Stimulated activated CD8-positive, alpha-beta memory T cell treated with anti-CD3 and anti-CD28 coated beads, Interleukin-4, amount 100 ng/mL, for 1 hour (primary cell): Measurements from ENCODE around the gene SNTG2.
"Not testable (repeated sequence)": the region's sequence is repeated elsewhere in the genome, so short reads cannot be mapped to it uniquely, and the experiment has no call there.

Experiments used
- DNase-seq, 2 donors: peaks; one replicate each; pipeline ENCODE4 v3.0.0-alpha.2; 2020; ENCODE audit warnings: low read depth in 2 of 2, low spot score in 1 of 2

The SNTG2 gene

GRCh38 chr2:1088940-1089339, 138.3 kb downstream of the SNTG2 start:
- no peak for DNase-seq

GRCh38 chr2:1091895-1092585, 141.4 kb downstream of the SNTG2 start:
- no peak for DNase-seq

- not testable (repeated sequence) for DNase-seq
These were observed 143.0 kb downstream of the SNTG2 start for GRCh38 chr2:1093668-1094067.

GRCh38 chr2:1097101-1097500, 146.5 kb downstream of the SNTG2 start:
- DNase-seq, result no peak

GRCh38 chr2:1099418-1099817, 148.8 kb downstream of the SNTG2 start:
- DNase-seq, result no peak

- DNase-seq, result no peak
These were observed 150.5 kb downstream of the SNTG2 start for GRCh38 chr2:1101011-1101782.

GRCh38 chr2:1101982-1102590, 151.4 kb downstream of the SNTG2 start:
- no peak for DNase-seq

GRCh38 chr2:1104364-1104763, 153.7 kb downstream of the SNTG2 start:
- DNase-seq, result no peak

GRCh38 chr2:1106344-1106743, 155.7 kb downstream of the SNTG2 start:
- DNase-seq, result not testable (repeated sequence)

- no peak for DNase-seq
These were observed 165.3 kb downstream of the SNTG2 start for GRCh38 chr2:1115843-1116539.

- DNase-seq, result no peak
These were observed 166.9 kb downstream of the SNTG2 start for GRCh38 chr2:1117569-1117968.

- DNase-seq, result no peak
These were observed 174.6 kb downstream of the SNTG2 start for GRCh38 chr2:1125217-1125616.

- DNase-seq, result no peak
These were observed 175.2 kb downstream of the SNTG2 start for GRCh38 chr2:1125633-1126370.

- DNase-seq, result no peak
These were observed 179.3 kb downstream of the SNTG2 start for GRCh38 chr2:1129982-1130381.

- DNase-seq, result no peak
These were observed 180.3 kb downstream of the SNTG2 start for GRCh38 chr2:1130922-1131321.

GRCh38 chr2:1132328-1132969, 181.8 kb downstream of the SNTG2 start:
- DNase-seq, result no peak

- DNase-seq, result not testable (repeated sequence)
These were observed 183.2 kb downstream of the SNTG2 start for GRCh38 chr2:1133896-1134295.

GRCh38 chr2:1134629-1135028, 184.0 kb downstream of the SNTG2 start:
- no peak for DNase-seq

GRCh38 chr2:1136067-1136466, 185.4 kb downstream of the SNTG2 start:
- DNase-seq, result no peak

- DNase-seq, result no peak
These were observed 186.2 kb downstream of the SNTG2 start for GRCh38 chr2:1136846-1137245.
